HTERT RPE-1 (cell line): ENCODE measurements around the gene CASQ1.

Experiments
- in situ Hi-C: fragments of 300-500 bp; cut with MboI; formaldehyde crosslinking; loops from 4 replicates; pipeline ENCODE4 v1.14.3; 2020; ENCODE audit warnings: low sequenced_read_pairs

The CASQ1 gene

DNA sequence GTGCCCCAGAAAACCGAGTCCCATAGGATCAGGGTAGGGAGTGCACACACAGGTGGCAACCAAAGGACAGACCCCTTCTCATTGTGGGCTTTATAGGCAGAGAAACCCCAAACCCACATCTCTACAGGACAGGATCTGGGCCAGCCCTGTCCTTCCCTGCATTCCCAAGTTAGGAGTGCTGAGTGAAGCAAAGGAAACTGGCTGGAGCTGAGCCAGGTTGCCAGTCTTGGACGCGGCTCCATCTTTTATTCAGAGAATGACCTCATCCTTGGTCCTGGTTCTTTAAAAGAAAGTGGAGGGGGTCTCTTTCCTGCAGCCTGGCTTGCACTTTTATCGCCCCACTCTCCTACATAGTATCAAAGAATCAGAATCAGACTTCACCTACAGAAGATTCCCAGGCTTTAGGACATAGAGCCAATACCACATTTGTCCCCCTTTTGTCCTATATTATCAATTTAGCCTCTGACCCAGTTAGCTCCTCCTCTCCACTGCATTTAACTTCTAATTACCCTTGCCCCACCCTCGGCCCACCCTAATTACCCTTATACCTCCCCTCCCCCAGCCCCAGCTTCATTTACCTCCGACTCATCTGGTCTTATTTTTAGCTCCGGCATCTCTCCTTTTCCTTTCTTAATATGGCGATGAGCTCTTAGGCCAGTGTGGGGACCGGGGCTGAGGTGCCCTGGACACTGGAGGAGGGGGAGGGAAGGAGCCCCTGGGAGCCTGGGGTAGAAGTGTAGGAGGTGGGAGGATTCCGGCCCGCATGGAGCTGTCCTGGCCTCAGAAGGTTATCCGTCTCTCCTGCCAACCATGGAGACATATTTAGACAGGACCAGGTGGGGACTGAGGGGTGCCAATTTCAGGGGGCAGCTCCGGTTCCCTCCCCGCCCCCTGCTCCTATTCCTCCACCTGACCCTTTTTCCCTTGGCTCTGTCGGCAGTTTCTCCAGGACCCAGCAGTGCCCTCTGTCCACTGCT is at the start of gene CASQ1:
Gene CASQ1 (plus strand): TSS at position 927 of the 977 bp plus-strand sequence. CDS start 177 bp downstream, outside the sequence.
- in situ Hi-C loops: no loop called here

DNA sequence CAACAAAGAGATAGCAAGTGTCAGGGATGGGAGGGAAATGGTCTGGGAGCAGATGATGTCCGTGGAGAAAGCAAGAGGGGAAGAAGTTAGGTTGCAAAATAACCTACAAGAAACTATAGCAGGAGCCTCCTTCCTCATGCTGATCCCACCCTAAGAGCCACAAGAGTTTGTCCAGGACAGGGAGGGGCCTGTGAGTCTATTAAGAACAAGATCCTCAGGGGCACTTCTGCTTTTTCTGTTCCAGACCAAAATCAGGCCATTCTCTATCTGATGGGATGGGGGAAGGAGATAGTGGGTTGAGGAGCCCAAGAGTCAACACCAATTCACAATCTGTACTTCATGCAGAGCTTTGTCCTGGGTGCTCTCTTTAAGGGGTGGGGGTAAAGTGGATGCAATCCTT is 46.7 kb upstream of the CASQ1 start:
- in situ Hi-C loops: no loop called here

DNA sequence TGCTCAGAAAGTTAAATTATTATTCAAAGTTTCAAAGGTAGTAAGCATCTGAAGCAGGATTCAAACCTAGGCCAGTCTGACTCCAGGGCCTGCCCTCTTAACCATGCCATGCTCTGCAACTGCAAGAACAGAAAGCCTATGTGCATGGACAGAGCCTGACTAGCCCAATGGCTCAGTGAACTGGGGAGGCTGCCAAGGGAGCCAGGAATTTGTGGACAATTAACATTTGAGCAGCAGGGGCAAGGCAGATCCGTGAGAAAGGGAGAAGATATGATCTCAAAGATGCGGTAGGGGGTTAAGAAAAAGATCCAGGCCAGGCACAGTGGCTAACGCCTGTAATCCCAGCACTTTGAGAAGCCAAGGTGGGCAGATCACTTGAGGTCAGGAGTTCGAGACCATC is 45.5 kb upstream of the CASQ1 start:
- in situ Hi-C loops: no loop called here

DNA sequence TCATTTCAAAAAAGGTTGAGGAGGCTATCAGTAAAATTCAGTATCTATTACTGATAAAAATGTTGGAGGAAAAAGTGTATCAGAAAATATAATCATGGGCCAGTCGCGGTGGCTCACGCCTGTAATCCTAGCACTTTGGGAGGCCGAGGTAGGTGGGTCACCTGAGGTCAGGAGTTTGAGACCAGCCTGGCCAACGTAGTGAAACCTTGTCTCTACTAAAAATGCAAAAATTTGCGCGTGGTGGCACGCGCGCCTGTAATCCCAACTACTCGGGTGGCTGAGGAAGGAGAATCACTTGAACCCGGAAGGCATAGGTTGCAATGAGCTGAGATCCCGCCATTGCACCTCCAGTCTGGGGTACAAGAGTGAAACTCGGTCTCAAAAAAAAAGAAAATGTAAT is 44.3 kb upstream of the CASQ1 start:
- in situ Hi-C loops: no loop called here

DNA sequence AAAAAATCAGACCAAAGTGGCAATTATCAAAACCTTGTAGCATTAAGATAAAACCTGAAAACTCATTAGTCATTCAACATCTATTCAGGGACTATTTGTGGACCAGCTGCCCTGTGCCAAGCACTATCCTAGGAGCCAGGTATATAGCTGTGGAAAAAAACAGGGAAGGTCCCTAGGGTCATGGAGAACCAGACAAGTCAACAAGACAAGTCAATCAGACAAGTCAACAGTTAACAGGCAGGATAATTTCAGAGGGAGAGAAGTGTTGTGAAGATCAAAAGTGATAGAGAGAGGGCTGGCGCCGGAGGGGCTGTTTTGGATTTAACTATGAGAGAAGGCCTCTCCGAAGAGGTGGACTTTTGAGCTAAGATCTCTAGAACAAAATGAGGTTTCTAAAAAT is 42.3 kb upstream of the CASQ1 start:
- in situ Hi-C loops: no loop called here

DNA sequence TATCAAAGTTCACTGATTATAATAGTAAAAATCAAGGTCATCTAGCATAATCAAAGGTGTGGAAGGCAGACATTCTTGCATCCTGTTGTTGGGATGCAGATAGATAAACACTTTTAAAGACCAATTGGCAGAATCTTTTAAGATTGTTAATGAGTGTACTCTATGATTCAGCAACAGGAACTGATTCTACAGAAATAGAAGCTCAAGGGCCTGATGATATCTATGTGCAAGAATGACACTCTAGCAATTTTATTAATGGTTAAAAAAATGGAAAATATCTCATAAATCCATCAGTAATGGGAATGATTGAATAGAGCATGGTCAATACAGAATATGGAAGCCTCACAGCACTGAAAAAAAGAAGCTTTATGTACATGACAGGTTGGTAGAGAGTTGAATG is 41.1 kb upstream of the CASQ1 start:
- in situ Hi-C loops: no loop called here

DNA sequence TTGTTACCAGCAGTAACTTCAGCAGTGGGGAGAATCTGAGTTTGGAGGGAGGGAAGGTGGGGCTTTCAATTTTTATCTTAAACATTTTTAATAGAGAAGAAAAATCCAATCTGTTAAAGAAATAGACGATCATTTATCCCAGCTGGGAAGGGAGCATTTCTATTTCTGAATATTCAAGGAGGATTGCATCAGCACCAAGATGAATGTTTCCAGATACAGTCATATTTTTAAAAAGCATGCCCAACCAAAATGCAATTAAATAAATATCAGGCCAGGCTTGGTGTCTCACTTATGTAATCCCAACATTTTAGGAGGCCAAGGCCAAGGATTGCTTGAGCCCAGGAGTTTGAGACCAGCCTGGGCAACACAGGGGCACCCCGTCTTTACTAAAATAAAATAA is 40.7 kb upstream of the CASQ1 start:
- in situ Hi-C loops: no loop called here

DNA sequence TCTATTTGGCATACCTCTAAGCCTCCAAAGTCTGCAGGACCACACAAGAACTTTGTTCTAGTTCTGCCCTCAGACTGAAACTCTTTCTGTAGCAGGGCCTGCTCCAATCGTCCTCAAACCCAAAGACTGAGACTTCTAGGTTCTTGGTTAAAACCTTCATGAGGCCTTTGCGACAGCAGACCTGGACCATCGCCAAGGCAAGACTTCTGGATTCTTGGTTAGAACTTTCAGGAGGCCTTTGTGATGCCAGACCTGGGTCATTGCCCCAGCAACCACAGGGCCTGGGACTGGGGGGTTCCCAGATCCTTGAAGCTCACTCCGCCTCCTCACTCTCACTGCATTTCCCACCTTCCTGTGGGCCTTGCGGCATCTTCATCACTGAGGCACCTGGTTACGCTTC is 39.1 kb upstream of the CASQ1 start, which contains the start of gene ATP1A4:
Gene ATP1A4 (plus strand): TSS at position 301 of the 400 bp plus-strand sequence. CDS start 438 bp downstream, outside the sequence.
- in situ Hi-C loops: no loop called here

DNA sequence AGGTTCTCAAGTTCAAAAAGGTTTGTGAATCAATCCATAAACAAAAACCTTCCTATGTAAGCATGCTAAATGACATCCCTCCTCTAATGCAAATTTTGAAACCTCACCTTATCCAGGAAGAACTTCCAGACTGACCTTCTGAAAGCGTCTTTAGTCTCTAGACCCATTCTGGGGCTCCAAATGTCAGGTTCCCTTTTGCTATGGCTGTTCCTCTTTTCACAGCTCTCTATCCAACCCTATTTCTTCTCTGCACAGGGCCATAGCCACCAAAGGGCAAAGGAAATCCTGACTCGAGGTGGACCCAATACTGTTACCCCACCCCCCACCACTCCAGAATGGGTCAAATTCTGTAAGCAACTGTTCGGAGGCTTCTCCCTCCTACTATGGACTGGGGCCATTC is 35.6 kb upstream of the CASQ1 start:
- in situ Hi-C loops: no loop called here

DNA sequence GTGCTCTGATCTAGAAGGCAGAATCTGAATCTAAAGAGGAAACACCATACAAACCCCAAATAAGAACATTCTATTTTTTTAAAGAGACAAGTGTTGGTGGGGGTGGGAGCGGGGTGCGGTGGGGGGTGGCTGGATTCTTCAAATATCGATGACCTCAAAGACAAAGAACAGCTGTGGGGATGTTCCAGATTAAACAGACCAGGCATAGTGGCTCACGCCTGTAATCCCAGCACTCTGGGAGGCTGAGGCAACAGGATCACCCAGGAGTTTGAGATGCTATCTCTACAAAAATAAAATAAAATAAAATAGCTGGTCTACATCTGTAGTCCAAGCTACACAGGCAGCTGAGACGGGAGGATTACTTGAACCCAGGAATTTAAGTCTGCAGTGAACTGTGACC is 34.0 kb upstream of the CASQ1 start:
- in situ Hi-C loops: no loop called here

DNA sequence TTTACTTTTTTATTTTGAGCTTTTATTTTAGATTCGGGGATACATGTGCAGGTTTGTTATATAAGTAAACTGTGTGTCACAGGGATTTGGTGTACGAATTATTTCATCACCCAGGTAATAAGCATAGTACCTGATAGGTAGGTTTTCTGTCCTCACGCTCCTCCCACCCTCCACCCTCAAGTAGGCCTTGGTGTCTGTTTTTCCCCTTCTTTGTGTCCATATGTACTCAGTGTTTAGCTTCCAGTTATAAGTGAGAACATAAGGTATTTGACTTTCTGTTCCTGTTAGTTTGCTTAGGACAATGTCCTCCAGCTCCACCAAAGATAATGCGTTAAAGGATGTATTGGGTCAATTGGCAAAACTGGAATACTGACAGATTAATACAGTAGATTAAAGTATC is 33.2 kb upstream of the CASQ1 start:
- in situ Hi-C loops: no loop called here

DNA sequence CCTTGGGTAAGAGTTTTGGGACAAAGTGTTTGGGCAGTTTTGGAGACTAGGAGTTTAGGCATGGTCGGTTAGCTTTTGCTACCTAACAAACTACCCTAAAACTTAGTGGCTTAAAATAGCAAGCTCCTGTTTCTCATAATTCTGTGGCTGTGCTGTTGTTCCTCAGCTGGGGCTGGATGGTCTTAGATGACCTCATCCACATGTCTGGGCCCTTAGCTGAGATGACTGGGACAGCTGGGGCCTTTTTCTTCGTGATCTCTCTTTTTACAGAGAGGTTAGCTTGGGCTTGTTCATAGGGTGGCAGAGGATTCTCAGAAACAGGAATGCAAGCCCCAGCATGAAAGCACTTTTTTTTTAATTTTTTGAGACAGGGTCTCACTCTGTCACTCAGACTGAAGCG is 32.3 kb upstream of the CASQ1 start:
- in situ Hi-C loops: no loop called here

DNA sequence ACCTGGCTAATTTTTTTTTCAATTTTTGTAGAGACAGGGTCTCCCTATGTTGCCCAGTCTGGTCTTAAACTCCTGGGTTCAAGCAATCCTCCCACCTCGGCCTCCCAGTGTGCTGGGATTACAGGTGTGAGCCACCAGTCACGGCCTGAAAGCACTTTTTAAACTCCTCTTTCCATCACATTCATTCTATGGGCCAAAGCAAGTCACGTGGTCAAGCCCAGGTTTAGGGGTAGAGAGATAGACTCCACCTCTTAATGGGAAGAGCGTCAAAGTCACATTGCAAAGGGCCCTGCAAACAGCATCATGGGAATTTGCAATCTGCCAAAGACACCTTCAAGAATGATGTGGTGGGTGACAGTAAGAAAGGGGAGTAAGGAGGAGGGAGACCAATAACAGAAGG is 31.8 kb upstream of the CASQ1 start:
- in situ Hi-C loops: no loop called here

DNA sequence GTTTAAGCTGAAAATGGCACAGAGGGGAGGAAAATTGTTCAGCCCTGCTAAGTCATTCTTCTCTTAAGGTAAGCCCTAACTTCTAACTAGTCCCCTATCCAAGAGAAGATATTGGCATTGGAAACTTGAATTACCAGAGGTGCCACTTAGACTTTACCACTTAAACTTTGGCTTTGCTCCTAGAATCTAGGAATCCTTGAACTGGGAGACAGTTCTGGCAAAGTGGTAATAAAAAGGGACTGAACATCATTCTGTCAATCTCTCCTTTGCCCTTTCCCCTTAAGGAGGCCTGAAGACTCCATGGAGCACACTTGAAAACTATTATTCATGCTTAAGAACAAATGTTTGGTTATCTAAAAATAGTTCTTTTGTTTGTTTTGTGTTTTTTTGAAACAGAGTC is 30.5 kb upstream of the CASQ1 start:
- in situ Hi-C loops: no loop called here

DNA sequence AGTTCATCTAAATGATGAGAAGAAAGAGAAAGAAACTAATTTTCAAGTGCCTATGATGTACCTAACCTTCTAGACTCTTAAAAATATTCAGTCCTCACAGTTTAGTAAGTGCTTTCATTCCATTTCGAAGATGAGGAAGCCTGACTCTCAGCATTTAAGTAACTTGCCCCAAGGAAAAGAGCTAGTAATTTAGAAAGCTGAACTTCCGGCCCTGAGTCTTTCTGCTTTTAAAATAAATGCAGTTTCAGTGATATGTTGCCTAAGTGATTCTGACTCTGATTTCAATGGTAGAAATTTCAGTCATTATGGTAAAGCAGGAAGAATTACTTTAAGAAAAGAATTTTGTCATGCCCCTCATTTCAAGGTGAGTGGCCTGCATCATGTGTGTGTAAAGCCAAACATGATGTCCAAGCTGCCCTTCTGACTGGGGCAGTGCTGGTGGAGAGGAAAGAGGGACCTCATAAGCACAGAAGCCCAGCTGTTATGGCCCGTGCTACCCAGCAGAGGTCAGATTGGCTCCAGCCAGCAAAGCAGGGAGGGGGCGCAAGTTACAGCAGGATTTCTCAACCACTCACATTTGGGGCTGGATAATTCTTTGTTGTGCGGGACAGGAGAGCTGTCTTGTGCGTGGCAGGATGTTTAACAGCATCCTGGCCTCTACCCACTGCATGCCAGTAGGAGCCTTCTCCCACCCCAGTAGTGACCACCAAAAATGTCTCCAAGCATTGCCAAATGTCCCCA is 28.2 kb upstream of the CASQ1 start:
- in situ Hi-C loops: no loop called here

DNA sequence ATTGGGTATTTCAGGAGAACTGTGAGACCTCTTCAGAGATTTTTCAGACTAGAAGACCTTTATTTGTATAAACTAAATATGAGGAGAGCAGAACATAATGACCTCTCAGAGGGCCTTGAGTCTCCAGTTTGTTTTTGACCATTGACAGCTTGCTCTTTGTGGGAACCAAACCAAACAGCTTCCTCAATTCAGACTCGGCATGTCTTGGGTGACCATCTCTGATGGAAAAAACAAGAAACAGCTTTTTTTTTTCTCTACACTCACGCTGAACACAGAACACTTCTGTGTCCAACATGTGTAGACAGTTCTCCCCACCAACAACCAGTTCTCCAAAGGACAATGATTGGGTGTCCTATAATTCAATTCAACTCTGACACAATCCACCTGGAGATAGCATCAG is 27.4 kb upstream of the CASQ1 start:
- in situ Hi-C loops: no loop called here

DNA sequence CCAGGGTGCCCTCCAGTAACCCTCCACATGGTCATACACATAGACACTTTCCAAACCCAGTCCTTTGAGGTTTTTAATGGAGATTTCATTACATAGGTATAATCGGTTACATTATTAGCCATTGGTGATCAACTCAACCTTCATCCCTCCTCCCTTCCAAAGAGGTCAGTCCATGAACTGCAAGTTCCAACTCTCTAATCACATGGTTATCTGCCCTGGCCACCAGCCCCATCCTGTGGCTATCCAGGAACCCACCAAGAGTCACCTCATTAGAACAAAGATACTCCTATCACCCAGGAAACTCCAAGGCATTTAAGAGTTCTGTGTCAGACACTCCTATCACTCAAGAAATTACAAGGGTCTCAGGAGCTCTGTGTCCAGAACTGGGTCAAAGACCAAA is 26.8 kb upstream of the CASQ1 start:
- in situ Hi-C loops: no loop called here

DNA sequence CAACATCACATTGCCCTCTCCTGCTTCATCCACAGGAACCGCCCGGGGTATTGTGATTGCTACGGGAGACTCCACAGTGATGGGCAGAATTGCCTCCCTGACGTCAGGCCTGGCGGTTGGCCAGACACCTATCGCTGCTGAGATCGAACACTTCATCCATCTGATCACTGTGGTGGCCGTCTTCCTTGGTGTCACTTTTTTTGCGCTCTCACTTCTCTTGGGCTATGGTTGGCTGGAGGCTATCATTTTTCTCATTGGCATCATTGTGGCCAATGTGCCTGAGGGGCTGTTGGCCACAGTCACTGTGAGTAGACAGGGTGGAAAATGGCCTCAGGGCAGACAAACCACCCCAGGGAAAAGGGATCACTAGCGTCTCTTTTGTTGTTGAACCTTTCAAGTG is 26.3 kb upstream of the CASQ1 start:
- in situ Hi-C loops: no loop called here

DNA sequence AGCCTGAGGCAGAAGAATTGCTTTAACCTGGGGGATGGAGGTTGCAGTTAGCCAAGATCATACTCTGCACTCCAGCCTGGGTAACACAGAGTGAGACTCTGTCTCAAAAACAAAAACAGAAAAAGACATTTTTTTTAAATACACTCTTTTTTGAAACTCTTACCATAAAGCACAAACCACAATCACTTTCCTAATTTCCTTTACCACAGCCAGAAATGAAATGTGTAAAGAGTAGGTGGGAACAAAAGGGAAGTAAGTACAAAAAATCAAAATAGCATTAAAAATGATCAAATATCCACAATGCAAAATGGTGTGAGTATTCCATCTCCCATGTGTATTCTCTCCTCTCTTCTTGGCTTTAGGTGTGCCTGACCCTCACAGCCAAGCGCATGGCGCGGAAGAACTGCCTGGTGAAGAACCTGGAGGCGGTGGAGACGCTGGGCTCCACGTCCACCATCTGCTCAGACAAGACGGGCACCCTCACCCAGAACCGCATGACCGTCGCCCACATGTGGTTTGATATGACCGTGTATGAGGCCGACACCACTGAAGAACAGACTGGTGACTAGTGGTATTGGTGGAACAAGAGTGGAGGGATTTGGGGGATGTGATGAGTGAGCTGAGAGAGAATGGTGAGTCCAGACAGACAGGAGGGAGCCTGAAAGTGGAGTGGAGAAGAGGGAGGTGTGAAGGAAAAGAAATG is 24.1 kb upstream of the CASQ1 start:
- in situ Hi-C loops: no loop called here

DNA sequence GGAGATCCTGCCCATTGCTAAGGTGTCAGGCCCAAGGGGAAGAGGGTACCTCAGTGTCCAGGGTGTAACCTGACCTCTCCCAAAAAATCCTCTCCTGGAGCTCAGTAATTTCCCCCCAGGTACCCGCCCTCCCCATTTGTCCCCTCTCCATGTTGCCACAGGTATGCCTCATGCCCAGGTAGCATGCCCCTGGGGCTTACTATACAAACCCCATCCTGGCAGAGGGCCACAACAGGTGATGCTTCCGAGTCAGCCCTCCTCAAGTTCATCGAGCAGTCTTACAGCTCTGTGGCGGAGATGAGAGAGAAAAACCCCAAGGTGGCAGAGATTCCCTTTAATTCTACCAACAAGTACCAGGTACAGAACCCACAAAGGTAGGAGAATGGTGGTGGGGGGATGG is 23.3 kb upstream of the CASQ1 start:
- in situ Hi-C loops: no loop called here

DNA sequence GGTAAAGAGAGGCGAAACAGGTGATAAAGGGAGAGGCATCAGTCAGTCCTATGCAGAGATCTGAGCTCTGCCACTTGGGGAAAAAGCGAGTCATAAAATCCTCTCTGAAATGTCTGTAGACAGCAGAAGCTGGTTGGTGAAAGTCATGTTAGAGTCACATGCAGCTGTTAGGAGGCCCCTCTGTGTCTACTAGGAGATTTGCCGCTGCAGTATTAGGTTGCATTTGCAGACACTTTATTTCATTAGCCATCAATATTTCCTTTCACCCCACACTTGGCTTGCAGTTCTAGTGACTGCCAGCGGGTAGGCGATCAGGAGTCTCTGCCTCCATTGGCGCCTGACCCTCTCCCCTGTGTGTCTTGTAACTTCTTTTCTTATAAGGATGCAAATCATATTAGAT is 22.8 kb upstream of the CASQ1 start:
- in situ Hi-C loops: no loop called here
